HG03469 (cell line): ENCODE results near the gene CCDC34.

Experiments used
- ATAC-seq: cut with Tn5 transposase; IDR thresholded peaks from one replicate; pipeline ENCODE4 v1.9.1; 2021; ENCODE audit warnings: mild to moderate bottlenecking, moderate library complexity, moderate number of reproducible peaks; ENCODE audit not compliant: unreplicated experiment

The CCDC34 gene, protein sequence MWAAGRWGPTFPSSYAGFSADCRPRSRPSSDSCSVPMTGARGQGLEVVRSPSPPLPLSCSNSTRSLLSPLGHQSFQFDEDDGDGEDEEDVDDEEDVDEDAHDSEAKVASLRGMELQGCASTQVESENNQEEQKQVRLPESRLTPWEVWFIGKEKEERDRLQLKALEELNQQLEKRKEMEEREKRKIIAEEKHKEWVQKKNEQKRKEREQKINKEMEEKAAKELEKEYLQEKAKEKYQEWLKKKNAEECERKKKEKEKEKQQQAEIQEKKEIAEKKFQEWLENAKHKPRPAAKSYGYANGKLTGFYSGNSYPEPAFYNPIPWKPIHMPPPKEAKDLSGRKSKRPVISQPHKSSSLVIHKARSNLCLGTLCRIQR

GRCh38 chr11:27362749-27363575 is at the start of gene CCDC34:
Gene CCDC34 (minus strand): TSS chr11:27363215. CDS start chr11:27363194, 21 bp downstream.
- peak; percentile 99 for ATAC-seq

- no peak for ATAC-seq
These were observed 49.2 kb upstream of the CCDC34 start for GRCh38 chr11:27412192-27412691.

GRCh38 chr11:27411328-27411727 is 48.3 kb upstream of the CCDC34 start:
- no peak for ATAC-seq

DNA sequence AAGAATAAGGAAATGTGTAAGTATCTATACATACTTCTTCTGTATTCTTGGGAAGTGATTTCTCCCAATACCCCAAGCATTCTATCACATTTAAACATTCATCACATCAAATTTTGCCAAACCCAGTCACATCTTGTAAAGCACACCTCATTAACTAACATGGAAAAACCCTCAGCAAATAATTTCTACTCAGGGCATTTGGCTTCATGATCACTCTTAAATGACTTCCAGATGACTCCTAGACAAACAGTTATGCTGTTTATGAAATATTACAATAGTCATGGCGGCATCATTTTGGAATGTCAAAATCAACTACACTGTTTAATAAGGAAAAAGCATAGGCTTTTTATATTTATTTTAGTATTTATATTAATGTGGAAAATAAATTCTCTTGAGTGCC is 47.3 kb upstream of the CCDC34 start:
- no peak for ATAC-seq

DNA sequence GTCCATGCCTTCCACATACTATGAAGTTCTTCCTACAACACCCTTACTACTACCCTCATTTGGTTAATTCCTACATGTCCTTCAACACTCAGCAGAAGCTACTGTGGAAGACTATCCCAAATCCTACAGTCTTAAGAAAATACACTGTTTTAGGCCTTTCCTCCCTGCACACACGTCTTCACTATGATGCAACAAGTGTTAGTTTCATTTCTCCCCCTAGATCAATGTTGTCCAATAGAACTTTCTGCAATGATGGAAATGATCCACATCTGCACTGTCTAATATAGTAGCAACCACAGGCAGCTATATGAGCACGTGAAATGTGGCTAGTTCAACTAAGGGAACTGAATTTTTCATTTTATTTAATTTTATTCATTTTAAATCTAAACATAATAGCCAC is 46.7 kb upstream of the CCDC34 start:
- no peak for ATAC-seq

GRCh38 chr11:27409049-27409448 is 46.0 kb upstream of the CCDC34 start:
- no peak for ATAC-seq

DNA sequence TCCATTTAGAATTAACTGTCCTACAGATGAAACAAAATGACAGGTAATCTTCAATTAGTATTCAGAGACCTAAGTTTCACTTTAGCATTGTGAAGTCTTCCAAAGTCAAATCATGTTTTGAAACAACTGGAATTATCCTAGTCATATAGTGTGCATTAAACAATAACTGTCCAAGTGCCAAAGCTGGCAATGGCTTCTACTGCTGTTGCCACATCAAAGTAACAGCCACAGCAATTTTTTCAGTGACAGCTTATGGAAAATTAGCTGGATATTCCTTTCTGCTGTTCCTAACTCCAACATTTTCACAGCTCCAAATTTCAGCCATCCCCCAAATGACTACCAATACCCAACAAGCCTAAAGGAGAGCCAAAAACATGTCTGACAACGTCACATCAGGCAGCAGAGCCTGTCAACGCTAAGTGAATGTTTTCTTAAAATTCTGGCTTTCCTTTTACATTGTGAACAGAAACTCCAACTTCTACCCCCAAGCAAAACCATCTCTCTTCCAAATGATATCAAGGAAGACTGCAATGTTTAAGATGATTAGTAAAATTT is 45.3 kb upstream of the CCDC34 start:
- ATAC-seq: no peak

GRCh38 chr11:27406498-27407354 is 43.7 kb upstream of the CCDC34 start:
- no peak for ATAC-seq

DNA sequence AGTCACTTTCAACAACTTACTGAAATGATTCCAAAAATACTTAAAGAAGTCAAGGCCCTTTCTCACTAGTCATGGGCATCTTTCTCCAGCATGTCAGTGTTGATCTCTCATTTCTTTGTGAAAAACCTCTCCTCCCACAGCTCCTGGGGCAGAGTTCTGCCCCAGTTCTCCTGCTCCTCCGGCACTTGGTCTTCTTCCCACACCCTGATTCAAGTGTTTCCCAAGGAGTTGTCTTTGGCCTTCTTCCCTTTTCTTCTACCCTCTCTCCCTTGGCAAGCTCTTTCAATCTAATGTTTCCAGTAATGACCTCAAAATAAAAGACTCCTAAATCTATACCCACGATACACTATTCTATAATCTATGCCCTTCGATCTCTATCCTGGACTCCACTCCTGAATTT is 42.1 kb upstream of the CCDC34 start:
- ATAC-seq: no peak

- ATAC-seq: no peak
These were observed 41.4 kb upstream of the CCDC34 start for GRCh38 chr11:27404427-27404826.

DNA sequence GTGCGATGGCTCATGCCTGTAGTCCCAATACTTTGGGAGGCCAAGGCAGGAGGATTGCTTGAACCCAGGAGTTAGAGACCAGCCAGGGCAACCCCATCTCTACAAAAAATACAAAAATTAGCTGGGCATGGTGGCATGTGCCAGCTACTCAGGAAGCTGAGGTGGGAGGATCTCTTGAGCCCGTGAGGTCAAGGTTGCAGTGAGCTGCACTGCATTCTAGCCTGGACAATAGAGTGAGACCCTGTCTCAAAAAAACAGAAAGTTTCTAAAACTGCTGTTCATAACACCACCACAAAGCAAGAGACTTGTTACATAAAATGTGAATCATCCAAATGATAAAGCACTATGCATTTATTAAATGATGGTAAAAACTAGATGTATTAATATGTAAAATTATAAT is 40.2 kb upstream of the CCDC34 start:
- ATAC-seq: no peak

DNA sequence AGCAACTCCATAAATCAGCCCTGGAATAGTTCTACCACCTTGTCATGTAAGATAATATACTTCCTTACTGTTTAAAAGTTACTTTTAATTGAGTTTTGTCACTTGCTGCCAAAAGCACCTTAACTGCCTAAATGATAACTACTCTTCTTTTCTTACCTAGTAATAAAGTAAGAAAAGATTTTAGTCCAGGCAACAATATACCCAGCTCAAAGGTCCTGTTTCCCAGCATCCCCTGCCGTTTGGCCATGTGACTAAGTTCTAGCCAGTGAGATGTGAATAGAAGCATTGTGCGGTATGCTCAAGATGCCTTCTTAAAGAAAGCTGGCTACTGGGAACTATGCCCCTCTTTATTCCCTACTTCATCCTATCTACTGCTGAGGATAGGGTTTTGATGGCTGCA is 39.4 kb upstream of the CCDC34 start:
- no peak for ATAC-seq

- ATAC-seq: no peak
These were observed 38.9 kb upstream of the CCDC34 start for GRCh38 chr11:27401833-27402316.

- ATAC-seq: no peak
These were observed 38.3 kb upstream of the CCDC34 start for GRCh38 chr11:27401280-27401832.

DNA sequence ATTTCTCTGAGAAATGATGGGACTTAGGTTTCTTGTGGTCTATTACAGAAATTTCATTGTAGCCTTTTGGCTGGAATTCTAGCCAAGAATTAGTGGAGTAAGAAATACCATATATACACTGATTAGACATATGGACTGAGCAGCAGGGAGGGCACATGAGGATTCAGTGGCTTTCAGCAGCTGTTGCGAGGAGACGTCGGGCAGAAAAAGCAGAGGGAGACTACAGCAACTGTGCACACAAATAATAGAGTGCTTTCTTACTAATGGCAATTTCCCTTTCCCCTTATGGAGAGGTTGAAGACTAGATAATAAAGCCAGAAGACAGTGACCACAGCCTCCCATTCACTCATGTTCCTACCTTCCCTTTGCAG is 35.4 kb upstream of the CCDC34 start:
- no peak for ATAC-seq

- no peak for ATAC-seq
These were observed 34.8 kb upstream of the CCDC34 start for GRCh38 chr11:27397624-27398399.

- ATAC-seq: no peak
These were observed 33.3 kb upstream of the CCDC34 start for GRCh38 chr11:27396259-27396839.

DNA sequence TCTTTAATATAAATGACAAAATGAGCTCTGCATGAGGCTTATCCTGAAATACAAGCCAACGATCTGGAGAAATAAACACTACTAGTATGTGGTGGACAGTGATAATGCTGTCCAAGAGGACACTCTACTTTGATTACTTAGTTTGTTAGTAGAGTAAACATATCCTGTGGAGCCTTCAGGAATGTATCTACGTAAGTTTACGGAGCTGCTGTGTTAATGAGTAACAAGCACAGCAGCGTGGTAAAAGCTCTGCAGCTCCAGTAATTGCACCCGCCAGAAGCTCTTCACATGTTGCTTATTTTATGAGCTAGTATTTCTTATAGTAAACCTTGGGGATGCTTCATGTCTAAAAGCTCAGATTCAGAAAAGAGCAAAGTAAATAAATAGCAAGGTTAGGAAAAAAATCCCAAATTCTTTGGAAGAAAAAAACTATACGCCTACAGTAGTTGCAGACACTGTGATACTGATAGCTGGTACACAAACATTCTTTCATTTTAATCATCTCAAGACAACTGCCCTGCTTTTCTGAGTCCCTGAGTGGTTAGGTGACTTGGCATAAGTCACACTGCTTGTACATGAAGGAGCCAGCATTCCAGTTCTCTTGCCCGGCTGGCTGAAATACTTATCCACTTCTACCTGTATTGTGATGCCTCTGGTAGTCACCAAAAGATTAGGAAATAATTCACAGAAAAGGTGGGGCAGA is 32.7 kb upstream of the CCDC34 start:
- ATAC-seq: no peak
